DMS153 treated with DMSO at 0.1 percent for 48 hours (cell line): ENCODE measurements around the gene LCMT1.
"Not testable (repeated sequence)": the region's sequence is repeated elsewhere in the genome, so short reads cannot be mapped to it uniquely, and the experiment has no call there.

Source experiments
- DNase-seq: peaks from one replicate; lab custom pipeline; 2025; ENCODE audit not compliant: unreplicated experiment; lab: John Stamatoyannopoulos, UW

LCMT1 gene

DNA sequence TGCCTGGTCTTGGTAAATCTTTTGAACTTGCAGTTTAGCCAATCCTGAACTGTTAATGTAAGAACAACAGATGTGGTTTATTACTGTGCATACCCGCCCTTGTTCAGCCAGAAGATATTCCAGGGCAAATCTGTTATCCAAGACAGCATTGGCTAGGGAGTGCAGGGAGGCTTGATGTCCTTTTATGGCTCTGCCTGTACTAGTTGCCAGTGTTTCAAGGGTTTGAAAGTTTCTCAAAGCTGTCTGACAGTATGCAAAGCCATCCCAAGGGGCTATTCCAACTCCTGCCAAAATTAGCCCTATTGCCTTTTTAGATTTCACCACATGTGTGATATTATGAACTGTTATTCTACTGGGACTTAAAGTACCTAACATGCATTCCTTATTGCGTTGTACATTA is 30.1 kb downstream of the LCMT1 start:
- no peak for DNase-seq

DNA sequence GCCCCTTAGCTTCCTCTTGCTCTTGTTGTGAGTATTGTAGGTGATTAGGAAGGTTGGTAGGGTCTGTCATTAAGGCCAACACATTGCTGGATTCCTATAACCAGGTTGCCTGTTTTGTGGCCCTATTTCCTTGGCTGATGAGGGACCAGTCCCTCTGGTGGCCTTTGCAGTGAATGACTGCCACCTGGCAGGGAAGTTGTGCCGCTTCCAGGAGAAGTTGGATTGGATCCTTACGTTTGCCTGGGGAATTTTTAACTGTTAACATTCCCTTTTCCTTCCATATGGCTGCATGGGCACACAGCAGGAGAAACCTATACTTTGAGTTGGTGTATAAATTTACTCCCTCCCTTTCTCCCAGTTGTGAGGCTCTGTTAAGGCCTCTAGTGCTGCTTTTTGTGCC is 32.4 kb downstream of the LCMT1 start:
- no peak for DNase-seq

DNA sequence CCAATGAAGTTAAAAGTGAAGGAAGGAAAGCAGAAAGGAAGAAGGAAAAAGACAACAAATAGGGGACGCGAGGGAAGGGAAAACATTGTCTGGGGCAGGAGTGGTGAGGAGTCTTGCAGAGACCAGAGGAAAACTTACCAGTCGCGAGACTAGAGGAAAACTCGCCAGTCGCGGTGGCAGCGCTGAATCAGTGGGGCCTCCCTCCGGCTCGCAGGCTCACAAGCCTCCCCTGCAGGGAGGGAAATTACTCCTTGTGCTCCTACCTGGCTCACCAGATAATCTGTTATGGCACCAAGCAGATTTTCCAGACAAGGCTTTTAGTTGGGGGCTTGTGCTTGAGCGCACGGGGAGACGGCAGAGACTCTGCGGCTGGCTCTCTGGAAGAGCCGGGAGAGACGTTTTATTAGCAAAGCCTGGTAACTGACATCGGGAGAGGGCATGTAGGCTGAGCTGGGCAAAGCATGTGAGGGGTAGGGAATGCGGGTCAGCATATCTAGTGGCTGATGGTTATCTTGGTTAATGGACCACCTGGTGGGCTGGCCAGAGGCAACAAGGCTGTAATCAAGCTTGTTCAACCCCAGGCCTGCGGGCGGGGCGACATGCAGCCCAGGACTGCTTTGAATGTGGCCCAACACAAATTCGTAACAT is 37.1 kb downstream of the LCMT1 start:
- no peak for DNase-seq

DNA sequence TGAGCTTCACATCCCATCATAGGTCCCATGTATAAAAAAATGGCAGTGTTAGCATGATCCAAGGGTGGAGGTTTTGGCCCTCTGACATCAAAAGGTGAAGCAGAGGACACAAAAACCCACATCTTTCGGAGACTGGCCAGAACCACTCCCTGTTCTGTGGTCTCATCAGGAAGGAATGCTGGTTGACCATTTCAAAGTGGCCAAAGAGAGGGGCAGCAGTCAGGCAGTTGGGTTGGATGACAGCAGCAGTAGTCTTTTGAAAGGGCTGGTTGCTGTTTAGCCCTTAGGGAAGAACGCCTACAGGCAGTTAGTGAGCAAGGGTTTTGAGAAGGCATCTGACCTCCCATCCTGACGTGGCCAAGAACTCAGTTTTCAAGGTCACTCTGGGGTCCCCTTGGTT is 40.5 kb downstream of the LCMT1 start:
- no peak for DNase-seq

DNA sequence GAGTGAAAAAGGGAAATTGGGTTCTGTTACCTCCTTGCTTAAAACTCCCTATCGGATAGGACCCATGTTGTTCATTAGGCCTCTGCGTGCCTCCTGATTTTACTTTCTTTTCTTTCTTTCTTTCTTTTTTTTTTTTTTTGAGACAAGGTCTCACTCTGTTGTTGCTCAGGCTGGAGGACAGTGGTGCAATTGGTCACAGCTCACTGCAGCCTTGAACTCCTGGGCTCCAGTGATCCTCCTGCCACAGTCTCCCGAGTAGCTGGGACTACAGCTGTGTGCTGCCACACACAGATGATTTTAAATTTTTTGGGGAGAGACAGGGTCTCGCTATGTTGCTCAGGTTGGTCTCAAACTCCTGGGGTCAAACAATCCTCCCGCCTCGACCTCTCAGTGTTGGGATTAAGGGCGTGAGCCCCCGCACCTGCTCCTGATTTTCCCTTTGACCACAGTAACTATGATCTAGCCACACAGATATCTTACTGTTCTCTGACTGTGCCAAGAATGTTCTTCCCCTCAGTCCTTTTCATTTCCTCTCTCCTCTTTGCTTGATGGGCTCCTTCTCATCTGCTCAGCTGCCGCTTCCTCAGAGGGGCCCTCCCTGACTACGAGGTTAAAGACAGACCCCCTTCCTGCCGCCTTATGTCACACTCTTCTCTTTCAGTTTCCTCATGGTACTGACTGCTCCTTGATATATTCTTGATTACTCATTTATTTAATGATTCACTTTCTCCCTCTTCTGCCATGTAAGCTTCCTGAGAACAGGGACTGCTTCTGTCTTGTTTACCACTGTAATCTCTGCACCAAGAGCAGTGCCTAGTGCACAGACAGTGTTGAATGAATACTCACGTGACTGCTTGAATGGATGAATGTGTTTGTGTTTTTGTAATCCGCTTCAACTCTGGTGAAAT is 44.3 kb downstream of the LCMT1 start:
- no peak for DNase-seq

DNA sequence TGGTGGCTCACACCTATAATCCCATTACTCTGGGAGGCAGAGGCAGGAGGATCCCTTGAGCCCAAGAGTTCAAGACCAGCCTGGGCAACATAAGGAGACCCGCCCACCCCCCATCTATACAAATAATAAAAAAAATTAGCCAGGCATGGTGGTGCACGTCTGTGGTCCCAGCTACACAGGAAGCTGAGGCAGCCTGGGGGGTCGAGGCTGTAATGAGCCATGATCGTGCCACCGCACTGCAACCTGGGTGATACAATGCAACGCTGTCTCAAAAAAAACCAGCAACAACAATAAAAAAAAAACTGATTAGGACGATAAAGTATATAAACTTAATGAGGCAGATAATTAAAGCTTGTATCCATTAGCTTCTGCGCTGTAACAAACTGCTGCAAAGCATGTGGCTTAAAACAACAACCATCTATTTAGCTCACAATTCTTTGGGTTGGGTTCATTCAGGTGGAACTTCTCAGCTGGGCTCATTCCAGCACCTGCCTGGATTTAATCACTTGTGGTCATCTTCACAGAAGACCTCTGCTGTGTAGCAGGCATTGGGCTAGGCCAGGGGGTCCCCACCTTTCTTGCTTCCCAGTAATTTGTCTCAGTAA is 45.8 kb downstream of the LCMT1 start:
- no peak for DNase-seq

DNA sequence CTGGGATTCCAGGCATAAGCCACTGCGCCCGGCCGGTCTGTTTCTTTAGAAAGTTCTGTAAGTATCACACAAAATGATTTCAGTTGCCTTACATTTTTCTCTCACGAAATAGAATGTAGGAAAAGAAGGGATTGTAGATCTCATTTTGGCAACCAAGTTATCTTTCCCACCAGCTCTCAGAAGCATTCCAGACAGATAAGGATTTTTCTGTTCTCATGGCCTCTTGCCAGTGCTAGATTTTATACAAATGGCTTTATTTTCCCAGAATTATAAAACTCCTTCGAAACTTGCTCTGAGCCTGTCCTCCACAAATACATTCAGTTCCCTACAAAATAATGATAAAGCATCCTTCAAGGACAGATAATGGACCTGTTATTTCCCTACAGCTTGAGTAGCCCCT is 46.9 kb downstream of the LCMT1 start:
- DNase-seq: no peak

DNA sequence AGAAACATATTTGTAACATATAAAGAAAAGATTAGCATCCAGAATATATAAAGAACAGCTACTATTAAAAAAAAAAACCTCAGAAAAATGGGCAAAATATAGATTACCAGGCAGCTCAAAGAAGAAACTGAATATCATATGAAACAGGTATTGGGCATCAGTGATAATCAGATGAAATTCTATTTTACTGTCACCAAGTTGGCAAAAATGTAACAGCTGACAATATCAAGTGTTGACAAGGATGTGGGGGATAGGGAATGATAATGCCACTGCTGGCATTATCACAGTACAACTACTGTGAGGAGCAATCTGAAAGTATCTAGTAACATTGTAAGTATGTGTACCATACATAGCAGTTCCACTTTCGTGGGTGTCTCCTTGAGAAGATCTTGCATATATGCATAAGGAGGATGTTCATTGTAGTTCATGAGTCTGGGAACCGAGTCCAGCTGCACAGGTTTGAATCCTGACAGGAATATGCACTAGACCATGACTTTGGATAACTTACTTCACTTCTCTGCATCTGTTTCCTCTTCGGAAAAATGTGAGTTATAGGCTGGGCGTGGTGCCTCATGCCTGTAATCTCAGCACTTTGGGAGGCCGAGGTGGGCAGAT is 50.3 kb downstream of the LCMT1 start:
- DNase-seq: no peak

DNA sequence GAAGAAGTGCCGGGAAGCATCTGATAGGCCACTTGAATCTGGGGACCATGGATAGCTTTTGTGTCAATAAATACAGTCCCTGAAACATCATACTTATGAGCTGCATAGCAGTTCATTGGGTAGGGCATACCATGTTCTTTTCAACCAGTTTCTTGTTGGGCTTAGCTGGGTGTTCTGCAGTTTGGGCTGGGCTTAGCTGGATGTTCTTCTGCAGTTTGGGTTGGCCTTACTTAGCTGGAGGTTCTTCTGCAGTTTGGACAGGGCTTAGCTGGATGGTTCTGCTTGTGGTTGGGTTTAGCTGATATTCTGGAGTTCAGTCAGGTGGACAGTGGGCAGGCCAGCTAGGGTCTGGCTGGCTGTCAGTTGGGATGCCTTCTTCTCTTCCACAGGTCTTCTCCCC is 52.1 kb downstream of the LCMT1 start:
- DNase-seq: no peak

DNA sequence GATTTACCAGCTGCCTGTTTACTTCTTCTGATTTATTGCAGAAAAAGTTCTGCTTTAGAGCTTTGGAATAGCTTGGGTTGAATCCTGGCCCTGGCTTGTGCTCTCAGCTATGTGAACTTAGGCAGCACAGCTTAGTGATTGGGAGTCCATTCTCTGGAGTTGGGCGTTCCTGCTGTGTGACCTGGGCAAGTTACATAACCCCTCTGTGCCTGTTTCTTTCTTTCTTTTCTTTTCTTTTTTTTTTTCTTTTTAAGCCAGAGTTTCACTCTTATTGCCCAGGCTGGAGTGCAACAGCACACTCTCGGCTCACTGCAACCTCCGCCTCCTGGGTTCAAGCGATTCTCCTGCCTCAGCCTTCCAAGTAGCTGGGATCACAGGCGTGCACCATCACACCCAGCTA is 53.7 kb downstream of the LCMT1 start:
- no peak for DNase-seq

DNA sequence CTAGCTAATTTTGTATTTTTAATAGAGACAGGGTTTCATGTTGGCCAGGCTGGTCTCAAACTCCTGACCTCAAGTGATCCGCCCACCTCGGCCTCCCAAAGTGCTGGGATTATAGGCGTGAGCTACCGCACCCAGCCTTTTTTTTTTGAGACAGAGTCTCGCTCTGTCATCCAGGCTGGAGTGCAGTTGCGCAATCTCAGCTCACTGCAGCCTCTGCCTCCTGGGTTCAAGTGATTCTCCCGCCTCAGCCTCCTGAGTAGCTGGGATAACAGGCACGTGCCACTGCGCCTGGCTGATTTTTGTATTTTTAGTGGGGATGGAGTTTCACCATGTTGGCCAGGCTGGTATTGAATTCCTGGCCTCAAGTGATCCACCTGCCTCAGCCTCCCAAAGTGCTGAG is 56.4 kb downstream of the LCMT1 start:
- not testable (repeated sequence) for DNase-seq

DNA sequence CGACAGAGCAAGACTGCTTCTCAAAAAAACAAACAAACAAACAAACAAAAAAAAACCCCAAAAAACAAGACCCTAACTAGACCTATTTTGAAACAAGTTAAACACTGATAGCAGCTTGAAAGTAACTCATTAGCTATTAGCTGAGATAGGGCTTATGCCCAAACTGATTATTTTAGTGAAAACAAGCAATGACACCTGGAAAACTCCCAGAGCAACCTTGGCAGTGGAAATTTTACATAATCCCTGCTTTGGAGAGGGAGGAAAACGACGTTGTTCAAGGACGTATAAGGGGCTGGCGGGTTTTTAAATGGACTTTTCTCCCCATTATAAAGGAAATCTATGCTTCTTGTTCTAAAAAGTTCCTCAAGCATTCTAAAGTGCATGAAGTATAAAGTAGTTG is 59.8 kb downstream of the LCMT1 start:
- DNase-seq: no peak

DNA sequence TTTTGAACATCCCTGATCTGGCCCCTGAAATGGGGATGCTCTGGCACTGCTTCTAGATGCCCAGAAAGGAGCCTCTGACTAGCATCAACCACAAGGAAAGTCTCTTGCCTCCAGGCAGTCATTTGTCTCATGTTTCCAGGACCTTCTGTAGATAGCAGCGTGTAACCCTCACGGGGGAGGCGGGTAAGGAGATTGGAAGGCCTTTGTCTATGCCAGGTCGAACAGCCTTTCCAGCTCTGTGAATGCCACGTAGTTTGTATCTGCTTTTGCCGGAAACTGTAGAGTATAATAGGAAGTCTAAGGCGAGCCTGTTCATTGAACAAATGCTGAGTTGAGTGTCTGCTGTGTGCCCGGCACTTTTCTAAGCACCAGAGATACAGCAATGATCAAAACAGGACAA is 61.3 kb downstream of the LCMT1 start:
- DNase-seq: no peak

DNA sequence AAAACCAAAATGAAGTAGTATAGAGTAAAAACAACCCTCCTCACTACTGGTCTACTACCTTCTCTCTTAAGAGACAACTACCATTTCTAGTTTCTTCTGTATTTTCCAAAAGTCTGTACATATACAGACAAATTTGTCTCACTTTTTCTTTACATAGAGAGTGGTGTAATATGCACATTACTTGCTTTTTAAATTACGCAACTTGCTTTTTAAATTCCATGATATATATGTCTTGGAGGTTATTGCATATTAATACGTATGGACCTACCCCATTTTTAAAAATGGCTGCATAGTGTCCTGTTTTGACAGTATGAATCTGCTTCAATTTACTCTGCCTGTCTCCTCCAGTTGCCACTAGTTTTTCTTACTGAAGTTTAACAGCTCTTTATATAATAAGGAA is 62.7 kb downstream of the LCMT1 start:
- no peak for DNase-seq

DNA sequence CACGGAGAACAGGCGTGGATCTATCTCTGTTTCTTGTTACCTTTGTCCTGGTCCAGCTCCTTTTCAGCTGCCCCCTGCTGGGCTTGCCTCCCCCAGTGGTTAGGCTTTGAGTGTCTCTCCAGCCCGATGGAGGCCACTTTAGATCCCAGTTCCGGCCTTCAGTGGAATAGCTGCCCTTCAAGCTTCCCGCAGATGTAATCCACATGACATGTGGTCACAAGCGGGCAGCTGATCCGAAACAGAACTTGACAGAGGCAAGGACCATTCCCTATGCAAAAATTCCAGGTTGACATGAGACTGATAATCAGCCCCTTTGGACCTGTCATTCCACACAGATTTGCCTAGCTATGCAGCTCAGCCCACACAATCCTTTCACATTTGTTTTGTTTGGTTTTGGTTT is 64.6 kb downstream of the LCMT1 start:
- DNase-seq: no peak

DNA sequence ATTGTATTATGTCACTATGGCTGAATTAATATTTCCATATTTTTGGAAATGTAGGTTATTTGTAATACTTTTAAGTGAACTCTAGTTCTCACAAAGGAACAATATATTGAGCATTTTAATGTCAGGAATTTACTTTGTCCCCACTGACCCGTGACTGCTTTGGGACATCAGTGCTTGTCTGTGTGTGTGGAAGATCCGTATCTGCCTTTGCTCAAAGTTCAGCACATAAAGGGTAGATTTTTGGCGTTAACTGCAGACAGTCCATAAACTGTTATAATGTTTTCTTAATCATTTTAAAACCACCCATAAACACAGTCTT is 65.9 kb downstream of the LCMT1 start:
- no peak for DNase-seq

DNA sequence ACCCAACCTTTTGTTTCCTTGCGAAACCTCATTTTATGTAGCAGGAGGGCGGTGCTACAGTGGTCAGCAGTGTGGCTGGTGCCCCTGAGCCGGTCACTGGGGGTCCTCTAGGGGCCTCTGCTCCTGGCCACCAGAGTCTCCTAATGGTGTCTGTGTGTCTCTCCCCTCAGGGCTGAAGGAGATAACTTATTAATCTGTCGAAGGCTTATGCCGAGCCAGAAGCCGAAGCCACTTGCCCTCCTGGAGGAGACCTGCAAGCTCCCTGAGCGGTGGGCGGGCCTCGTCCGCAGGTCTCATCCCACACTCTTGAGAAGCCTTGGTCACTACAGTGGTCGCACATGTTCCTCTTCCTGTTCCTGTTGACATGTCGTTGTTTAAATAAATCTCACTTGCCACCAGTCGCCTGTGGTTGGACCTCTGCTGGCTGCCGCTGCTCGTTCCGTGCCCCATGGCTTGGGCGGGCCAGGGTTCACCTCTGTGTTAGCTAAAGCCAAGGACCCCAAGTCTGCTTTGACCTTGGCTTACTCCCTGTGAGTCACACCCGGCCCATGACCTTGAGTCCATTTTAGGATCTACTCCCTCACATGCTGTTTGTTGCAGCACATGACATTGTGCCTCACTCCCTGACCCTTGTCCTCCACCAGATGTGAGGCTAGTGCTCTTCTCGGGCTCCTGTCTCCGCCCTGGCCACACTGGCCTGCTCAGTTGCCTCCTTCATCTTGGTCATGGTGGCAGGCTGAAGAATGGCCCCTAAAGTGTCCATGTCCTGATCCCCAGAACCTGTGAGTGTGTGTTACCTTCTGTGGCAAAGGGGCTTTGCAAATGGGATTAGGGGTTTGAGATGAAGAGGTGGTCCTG is 66.5 kb downstream of the LCMT1 start:
- DNase-seq: no peak

DNA sequence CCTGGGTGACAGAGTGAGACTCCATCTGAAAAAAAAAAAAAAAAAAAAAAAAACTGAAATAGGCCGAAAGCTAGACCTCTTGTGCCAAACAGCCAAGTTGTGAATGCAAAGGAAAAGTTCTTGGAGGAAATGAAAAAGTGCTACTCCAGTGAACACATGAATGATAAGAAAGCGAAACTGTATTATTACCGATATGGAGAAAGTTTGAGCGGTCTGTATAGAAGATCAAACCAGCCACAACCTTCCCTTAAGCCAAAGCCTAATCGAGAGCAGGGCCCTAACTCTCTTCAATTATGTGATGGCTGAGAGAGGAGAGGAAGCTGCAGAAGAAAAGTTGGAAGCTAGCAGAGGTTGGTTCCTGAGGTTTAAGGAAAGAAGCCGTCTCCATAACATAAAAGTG is 69.7 kb downstream of the LCMT1 start:
- DNase-seq: not testable (repeated sequence)

DNA sequence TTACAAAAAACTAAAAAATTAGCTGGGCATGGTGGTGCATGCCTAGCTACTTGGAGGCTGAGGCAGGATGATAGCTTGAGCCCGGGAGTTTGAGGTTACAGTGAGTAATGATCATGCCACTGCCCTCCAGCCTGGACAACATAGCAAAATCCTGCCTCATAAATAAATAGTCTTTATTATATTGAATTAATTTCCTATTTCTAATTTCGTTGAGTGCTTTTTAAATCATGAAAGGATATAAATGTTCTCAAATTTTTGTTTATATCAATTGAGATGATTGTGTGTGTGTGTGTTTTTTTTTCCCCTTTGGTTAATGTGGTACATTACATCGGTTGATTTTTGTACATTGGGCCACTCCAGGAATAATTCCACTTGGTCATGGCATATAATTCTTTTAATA is 73.2 kb downstream of the LCMT1 start:
- DNase-seq: no peak

DNA sequence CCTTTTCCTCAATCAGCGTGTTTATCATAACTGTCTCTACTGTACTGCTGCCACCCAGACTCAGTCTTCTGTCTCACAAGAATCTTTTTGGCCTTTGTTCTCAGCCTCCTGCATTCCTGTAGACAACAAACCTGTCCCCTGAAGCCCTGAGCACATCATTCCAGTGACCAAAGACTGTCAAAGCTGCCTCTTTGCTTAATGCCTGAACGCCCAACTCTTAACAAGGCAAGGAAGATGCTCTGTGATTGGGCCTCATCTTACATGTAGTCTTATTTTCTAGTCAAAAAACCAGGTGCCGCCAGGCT is 75.9 kb downstream of the LCMT1 start:
- DNase-seq: no peak

DNA sequence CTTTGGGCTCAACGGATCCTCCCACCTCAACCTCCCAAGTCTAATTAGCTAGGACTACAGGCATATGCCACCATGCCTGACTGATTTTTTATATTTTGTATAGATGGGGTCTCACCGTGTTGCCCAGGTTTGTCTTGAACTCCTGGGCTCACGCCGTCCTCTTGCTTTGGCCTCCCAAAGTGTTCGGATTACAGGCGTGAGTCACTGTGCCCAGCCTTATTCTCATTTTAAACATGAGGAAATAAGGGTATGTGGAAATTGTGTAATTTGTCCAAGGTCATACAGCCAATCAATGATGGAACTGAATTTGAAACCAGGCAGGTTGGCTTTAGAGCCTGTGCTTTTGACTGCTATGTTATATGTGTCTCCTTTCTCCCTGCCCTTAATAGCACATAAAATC is 77.8 kb downstream of the LCMT1 start:
- no peak for DNase-seq
